GM19035 (cell line): ENCODE results near the gene ZNF655.
"Not testable (repeated sequence)": the region's sequence is repeated elsewhere in the genome, so short reads cannot be mapped to it uniquely, and the experiment has no call there.

Experiments used
- ATAC-seq: cut with Tn5 transposase; IDR thresholded peaks from one replicate; pipeline ENCODE4 v1.9.1; 2021; ENCODE audit not compliant: unreplicated experiment

The ZNF655 gene, protein sequence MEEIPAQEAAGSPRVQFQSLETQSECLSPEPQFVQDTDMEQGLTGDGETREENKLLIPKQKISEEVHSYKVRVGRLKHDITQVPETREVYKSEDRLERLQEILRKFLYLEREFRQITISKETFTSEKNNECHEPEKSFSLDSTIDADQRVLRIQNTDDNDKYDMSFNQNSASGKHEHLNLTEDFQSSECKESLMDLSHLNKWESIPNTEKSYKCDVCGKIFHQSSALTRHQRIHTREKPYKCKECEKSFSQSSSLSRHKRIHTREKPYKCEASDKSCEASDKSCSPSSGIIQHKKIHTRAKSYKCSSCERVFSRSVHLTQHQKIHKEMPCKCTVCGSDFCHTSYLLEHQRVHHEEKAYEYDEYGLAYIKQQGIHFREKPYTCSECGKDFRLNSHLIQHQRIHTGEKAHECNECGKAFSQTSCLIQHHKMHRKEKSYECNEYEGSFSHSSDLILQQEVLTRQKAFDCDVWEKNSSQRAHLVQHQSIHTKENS

DNA sequence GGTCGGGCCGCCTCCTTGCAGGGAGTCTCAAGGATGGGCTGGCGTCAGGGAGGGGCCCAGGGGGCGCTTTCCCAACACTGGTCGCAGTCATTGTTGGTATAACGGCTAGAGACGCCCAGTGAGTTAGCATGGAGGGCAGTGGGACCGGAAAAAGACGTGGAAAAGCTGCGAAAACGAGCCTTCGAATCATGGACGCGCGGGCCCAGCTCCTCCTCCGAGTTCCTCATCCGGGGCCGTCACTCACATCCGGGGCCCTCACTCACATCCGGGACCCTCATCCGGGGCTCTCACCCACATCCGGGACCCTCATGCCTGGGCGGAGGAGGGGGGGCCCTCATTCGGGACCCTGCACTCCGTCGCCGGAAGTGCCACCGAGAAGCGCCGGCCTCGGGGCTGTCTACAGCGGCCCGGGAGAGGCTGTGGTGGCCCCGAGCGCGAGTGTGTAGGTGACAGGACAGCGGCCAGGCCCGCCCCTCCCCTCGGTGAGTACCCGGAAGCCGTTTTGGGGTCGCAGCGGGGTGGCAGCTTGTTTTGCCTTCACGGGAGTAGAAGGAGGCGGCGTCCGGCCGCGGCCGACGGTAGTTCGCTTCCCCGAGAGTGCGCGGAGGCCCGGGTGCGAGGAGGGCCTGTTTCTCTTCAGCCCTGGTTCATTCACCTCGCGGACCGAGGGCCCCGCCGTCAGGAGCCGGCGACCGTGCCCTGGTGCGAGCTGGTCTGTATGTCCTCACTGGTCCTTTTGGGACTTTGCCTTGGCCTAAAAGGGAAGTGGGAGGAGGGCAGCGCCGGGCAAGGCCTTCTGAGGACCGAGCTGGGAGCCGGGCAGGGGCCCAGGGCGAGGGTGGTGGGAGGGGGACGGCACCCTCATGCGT is at the start of gene ZNF655:
TSS of gene ZNF655 (plus strand) at position 337 of the 869 bp plus-strand sequence. CDS start 1,918 bp downstream, outside the sequence.
- peak; percentile 80 for ATAC-seq

- no peak for ATAC-seq
Measured at GRCh38 chr7:99514050-99514449, 44.4 kb upstream of the ZNF655 start.

- no peak for ATAC-seq
Measured at GRCh38 chr7:99521399-99521798, 37.0 kb upstream of the ZNF655 start.

GRCh38 chr7:99525713-99526440 is 32.6 kb upstream of the ZNF655 start:
- ATAC-seq = no peak

DNA sequence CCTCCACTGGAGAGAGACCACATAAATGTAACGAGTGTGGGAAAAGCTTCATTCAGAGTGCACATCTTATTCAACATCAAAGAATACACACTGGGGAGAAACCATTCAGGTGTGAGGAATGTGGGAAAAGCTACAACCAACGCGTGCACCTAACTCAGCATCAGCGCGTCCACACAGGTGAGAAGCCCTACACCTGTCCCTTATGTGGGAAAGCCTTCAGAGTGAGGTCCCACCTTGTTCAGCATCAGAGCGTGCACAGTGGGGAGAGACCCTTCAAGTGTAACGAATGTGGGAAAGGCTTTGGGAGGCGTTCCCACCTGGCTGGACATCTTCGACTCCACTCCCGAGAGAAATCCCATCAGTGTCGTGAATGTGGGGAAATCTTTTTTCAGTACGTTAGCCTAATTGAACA is 27.1 kb upstream of the ZNF655 start:
- no peak for ATAC-seq

DNA sequence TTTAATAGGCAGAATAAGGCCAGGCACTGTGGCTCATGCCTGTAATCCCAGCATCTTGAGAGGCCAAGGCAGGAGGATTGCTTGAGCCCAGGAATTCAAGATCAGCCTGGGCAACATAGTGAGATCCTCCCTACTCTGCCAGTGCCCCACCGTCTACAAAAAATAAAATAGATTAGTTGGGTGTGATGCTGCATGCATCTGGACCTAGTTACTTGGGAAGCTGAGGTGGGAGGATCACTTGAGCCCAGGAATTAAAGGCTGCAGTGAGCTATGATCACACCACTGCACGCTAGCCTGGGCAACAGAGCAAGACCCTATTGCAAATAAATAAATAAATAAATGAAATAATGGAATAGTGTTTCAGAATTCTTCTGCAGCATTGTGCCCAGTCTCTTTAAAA is 22.8 kb upstream of the ZNF655 start:
- ATAC-seq = no peak

DNA sequence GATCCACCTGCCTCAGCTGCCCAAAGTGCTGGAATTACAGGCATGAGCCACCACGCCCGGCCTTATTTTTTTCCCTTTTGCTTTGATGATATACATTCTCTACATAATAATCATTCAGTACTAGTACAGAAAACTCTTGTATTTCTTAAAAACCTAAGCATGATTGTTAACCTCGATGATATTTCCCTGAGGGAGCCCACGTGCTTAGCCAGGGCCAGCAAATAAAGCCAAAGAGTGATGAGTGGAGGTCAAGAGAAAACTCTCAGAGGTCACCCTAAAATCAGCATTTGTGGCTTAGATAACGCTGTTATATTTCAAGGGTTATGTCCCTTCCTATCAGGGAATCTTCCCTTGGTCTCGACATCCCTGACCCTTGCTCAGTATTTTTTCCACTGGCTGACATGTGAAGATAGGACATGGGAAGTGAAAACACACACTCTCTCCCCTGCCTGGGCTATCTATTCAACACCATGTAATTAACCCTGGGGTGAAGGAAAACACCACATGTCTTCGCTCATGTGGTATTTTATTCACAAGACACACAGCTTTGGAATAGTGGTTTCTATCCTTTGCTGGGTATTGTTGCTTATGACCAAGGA is 19.1 kb upstream of the ZNF655 start:
- no peak for ATAC-seq

DNA sequence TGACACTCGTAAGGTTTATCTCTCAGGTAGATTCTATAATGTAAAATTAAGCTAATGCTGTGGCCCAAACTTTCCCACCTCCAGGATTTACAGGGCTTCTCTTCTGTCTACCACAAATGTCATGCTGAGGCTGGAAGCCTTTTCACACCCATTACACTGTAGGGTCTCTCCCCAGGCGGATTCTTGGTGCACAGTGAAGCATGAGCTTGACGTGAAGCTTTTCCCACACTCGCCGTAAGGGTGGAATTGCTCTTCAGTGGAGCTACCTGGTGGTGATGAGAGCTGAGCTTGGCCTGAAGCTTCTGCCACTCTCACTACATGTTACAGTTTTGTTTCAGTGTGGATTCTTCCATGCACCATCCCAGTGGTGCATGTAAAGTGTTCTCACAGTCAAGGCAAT is 17.9 kb upstream of the ZNF655 start:
- no peak for ATAC-seq

GRCh38 chr7:99541212-99541611 is 17.2 kb upstream of the ZNF655 start:
- no peak for ATAC-seq

- ATAC-seq = no peak
Measured at GRCh38 chr7:99543081-99543671, 15.3 kb upstream of the ZNF655 start.

DNA sequence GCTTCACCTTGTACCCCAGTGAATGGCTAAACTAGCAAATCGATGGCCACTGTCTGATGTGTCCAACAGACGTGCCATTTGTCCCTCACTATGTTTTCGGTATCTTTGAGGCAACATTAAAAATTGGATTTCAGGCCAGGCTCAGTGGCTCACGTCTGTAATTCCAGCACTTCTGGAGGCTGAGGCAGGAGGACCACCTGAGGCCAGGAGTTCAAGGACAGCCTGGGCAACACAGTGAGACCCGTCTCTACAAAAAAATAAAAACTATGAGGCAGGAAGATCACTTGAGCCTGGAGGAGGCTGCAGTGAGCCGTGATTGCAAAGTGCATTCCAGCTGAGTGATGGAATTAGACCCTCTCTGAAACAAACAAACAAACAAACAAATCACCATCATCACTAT is 14.5 kb upstream of the ZNF655 start:
- ATAC-seq = no peak

DNA sequence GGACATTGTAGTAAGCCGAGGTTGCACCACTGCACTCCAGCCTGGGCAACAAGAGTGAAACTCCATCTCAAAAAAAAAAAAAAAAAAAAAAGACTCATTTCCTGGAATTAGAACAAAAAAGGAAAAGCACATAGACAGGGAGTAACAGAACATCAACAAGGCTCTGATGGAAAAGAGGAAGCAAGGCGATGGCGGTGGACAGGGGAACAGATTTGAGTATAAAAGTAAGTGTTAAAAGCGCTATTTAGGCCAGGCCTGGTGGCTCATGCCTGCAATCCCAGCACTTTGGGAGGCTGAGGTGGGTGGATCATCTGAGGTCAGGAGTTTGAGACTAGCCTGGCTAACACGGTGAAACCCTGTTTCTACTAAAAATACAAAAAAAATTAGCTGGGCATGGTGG is 13.1 kb upstream of the ZNF655 start:
- ATAC-seq = not testable (repeated sequence)

- not testable (repeated sequence) for ATAC-seq
Measured at GRCh38 chr7:99549545-99549944, 8.9 kb upstream of the ZNF655 start.

GRCh38 chr7:99551334-99551733 is 7.1 kb upstream of the ZNF655 start:
- ATAC-seq = no peak

- ATAC-seq = peak; percentile 88
Measured at GRCh38 chr7:99551767-99552463, 6.5 kb upstream of the ZNF655 start, which contains the start of gene FAM200A. Gene FAM200A (minus strand): TSS chr7:99552114. CDS start chr7:99548407, 3,707 bp downstream.

DNA sequence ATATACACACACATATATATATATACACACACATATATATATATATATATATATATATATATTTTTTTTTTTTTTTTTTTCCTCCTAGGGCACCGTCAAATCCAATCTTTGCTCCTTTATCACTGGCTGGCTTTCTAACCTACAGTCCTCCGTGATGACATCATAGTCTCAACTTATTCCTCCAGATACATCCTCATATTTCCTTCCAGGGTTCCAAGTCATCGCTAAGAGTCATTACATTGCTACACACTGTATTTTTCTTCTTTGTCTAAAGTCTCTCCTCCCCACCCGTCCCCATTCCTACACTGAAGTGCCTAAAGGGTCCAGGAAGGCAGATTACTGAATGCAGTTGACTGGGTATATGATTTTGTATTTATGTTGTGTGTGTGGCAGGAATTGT is 5.4 kb upstream of the ZNF655 start:
- no peak for ATAC-seq

DNA sequence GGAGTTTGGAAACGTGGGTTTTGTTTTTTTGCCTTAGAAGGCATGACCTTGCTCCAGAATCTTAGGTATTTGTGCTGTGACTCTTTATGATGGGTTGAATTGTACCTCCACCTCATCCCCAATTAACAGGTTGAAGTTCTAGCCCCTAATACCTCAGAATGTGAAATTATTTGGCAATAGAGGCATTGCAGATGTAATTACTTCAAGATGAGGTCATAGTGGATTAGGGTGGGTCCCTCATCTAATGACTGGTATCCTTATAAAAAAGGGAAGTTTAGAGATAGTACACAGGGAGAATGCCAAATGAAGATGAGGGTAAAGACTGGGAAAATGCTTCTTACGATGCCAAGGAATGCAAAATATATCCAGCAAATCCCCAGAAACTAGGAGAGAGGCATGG is 3.5 kb upstream of the ZNF655 start:
- ATAC-seq = no peak

GRCh38 chr7:99557196-99557607 is 1.2 kb upstream of the ZNF655 start:
- ATAC-seq = no peak

- peak; percentile 51 for ATAC-seq
Measured at GRCh38 chr7:99557940-99558305, 519 bp upstream of the ZNF655 start.
